NCI-H2171 treated with DMSO at 0.1 percent for 48 hours (cell line): ENCODE measurements around the gene CLMN.
"Not testable (repeated sequence)": the region's sequence is repeated elsewhere in the genome, so short reads cannot be mapped to it uniquely, and the experiment has no call there.

ENCODE experiments used
- DNase-seq: peaks from one replicate; lab custom pipeline; 2025; lab: John Stamatoyannopoulos, UW

Gene CLMN

DNA sequence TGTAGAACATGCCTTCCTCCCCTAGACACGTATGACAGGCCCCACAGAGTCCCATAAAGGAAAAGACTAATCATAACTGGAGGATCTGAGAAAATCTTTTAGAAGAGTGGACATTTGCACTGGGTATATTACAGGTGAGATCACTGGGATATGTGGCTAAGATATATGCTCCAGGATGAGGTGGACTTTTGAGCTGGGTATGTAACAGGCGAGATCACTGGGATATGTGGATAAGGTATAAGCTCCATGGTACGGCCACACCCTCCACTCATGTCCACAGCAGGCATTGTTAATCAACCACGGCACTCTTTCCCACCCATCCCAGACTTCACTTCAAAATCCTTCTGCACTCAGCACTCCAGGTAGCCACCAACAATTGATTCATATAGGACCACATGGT lies 34.1 kb downstream of the CLMN start:
- DNase-seq, result no peak

DNA sequence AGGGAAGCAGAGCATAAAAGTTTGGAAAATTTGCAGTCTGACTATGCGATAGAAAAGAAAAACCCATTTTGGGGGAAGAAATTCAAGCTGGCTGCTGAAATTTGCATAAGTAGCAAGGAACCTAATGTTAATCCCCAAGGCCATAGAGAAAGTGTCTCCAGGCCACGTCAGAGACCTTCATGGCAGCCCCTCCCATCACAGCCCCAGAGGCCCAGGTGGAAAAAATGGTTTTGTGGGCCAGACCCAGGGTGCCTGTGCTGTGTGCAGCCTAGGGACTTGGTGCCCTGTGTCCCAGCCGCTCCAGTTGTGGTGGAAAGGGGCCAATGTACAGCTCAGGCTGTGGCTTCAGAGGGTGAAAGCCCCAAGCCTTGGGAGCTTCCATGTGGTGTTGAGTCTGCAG lies 35.9 kb downstream of the CLMN start:
- DNase-seq, result not testable (repeated sequence)

DNA sequence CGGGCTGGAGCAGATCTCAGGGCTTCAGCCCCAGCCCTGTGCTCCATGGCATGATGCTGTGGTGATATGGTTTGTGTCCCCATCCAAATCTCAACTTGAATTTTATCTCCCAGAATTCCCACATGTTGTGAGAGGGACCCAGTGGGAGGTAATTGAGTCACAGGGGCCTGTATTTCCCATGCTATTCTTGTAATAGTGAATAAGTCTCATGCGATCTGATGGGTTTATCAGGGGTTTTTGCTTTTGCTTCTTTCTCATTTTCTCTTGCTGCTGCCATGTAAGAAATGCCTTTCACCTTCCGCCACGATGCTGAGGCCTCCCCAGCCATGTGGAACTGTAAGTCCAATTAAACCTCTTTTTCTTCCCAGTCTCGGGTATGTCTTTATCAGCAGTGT lies 36.7 kb downstream of the CLMN start:
- not testable (repeated sequence) for DNase-seq

DNA sequence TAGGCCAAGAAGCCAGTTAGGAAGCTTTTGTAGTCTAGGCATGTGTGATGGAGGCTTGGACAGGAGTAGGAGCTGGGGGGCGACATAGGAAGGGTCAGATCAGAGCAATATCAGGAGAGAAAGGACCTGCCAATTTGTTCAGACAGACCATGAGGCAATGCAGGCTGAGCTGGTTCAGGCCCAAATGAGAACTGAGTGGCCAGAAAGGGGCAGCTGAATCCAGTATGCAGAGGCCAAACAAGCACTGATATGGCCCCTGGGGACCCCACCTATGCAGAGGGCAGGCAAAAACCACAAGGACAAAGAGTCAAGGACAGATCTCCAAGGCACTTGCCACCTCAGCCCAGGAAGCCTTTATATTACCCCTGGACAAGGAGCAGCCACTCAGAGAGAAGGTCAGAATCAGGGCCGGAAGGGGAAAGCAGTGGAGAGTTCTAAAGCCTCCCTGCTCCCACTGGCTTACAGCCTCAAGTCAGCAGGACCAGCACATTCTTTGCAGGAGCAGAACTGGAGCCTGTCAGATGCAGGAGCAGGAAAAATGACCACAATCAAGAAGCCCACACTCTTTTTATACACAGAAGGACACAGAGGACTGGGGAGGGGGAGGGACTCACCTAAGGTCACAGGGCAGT lies 37.2 kb downstream of the CLMN start:
- DNase-seq, result no peak

DNA sequence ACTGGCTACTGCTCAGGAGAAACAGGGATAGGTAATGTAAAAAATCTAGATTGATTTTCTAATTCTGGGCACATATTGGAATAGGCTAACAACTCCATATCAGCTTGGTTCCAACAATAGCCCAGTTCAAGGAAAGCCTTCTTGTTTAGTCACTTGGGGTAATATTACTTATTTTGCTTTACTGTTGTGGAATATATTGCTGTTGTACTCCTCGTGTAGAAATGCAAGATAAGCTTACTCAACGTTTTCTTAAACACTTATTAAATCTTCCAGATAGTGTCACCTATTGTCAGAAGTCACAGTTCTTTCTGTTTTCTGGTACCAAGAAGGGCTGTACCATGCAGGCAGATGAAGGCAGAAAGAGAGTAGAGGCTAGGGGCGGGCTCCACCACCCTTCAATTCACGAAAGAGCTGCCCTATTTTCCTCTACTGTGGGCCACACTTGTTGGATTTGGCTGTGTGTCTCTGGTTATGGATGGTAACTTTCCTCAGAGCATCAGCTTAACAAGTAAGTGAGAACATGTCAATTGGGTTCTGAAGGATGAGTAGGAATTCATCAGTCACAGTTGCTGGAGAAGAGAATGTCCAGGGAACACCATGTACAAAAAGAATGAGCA lies 38.0 kb downstream of the CLMN start:
- no peak for DNase-seq

DNA sequence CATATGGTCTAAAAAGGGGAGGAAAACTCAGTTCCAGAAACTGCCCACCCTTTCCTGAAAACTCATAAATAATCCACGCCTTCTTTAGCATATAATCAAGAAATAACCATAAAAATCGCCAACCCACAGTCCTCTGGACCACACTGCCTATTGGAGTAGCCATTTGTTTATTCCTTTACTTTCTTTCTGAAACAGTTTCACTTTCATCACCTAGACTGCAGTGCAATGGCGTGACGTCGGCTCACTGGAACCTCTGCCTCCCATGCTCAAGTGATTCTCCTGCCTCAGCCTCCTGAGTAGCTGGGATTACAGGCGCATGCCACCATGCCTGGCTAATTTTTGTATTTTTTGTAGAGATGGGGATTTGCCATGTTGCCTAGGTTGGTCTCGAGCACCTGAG lies 44.2 kb downstream of the CLMN start:
- no peak for DNase-seq

DNA sequence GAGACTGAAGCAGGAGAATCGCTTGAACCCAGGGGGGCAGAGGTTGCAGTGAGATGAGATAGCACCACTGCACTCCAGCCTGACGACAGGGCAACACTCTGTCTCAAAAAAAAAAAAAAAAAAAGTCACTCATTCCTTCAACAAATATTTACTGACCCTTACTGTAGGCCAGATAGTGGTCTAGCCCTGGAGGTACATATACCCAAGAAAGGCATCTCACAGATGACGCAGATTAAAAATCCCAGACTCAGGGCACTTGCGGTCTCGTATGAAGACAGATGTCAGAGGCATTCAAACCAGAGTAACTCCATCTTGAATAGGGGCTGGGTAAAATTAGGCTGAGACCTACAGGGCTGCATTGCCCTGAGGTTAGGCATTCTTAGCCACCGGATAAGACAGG lies 44.8 kb downstream of the CLMN start:
- no peak for DNase-seq

DNA sequence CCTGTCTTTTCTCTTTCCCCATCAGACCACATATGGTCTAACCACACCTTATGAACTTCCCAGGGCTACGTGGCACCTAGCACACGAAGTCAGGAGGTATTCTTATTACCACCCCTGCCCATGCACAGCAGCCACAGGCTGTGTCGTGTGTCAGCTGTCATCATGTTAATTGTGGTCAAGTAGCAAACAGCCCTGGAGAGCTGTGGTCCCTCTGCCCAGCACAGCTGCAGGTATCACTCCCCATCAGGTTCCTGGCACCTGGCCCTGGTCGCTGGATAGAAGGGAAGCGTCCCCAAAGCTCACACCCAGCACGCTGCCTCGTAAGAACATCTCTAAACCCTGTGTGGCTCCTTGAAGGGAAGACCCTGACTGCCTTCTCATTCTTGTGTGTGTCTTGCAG lies 45.4 kb downstream of the CLMN start:
- DNase-seq, result no peak

DNA sequence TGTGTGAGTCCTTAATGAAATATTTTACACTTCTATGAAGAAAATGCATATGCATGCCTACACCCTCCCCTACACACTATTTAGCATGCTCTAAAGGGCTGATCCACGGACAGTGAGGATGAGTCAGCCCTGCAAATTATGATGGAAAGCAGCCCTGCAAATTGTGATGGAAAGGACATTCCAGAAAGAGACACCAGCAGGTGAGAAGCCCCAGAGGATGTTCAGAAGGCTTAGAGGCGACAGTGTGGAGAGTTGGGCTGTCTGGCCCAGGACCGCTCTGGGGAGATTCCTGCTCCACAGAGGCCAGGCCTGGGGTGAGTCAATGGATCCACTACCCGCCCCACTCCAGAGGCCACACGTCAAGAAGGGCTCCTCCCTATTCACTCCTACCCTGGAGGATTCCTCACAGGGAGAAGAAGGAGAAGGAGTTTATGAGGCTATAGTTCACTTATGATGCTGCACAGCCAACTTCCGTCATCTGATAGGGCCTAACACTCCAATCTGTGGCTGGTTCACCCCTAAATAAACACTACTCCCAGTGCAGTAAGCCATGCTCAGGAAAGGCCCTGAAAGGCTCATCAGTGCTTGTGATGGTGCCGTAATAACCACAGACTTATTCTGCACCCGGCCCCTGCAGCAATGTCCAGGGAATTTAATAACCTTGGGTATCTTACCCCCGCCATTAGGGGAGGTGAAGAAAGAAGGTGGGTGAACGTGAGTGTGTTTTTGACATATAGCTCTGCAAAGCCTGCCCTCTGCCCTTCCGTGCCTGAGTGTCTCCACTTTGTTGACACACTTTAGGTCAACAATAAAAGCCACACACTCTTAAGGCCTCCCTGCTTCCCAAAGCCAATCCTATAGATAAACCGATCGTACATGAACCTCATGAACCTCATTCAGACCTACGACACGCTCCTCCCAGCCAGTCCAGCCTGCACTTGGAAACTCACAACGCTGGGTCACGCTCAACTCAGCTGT lies 46.4 kb downstream of the CLMN start:
- no peak for DNase-seq

DNA sequence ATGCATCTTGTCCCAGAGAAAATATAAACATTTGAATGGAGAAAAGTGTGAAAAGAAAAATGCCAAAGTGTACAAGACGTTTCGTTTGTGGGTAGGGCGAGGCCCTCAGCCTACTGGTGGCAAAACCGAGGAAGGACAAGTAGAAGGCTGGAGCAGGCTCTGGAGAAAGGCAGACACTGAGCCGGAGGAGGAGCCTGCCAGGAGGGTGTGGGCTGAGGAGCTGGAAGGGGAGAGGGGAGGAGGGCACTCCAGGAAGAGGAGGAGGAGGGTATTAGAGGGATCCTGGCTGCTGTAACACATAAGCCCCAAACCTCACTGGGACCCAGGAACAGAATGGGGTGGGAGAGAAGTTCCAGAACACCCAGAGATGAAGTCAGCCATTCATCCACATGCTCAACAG lies 47.7 kb downstream of the CLMN start:
- no peak for DNase-seq

DNA sequence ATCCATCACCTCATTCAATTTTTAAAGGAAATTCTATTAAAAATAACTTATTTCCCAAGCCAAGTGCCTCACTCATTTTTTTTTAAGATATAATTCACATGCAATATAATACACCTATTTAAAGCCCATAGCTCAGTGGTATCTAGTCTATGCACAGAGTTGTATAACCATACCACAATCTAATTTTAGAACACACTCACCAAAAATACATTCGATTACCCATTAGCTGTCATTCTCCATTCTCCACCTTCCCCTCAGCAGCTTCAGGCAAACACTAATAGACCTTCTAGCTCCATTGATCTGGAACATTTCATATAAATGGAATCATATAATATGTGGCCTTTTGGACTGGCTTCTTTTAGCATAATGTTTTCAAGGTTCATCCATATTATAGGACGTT lies 49.5 kb downstream of the CLMN start:
- no peak for DNase-seq

DNA sequence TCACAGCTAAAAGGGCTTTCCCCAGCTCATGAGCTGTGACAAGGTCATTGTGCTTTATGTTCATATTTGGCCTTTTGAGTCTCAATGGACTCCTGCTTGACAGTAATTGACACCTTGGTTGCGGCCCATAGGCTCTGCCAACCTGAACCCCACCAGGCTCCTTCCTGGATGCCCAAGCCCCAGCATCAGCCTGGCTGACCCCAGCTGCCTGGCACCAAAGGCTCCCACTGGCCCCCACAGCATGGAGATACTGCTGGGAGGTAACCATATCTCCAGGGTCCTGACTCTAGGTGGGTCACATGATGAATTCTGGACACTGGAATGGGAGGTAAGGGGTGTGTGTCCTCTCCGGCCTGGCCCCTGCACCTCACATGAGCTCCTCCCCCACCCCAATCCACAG lies 50.2 kb downstream of the CLMN start:
- no peak for DNase-seq

DNA sequence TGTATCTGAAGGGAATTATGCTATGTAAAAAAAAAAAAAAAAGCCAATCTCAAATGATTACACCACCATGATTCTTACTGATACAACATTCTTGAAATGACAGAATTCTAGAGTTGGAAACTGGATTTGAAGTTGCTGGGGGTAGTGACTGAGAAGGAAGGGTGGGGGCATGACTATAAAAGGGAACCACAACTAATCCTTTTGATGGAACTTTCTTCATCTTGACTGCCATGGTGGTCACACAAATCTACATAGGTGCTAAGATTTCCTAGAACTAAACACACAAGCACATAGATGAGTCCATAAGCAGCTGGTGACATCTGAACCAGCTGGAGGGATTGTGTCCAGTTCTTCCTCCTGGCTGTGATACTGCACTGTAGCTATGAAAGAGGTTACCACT lies 51.4 kb downstream of the CLMN start:
- no peak for DNase-seq

DNA sequence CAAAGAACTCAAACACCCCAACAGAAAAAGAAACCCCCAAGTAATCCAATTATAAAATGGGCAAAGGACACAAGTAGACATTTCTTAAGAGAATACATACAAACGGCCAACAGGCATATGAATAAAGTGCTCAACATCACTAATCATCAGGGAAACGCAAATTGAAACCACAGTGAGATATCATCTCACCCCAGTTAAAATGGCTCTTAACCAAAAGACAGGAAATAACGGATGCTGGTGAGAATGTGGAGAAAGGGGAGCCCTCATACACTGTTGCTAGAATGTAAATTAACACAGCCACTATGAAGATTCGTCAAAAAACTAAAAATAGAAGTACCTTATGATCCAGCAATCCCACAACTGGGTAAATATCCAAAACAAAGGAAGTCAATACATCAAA lies 52.4 kb downstream of the CLMN start:
- no peak for DNase-seq

DNA sequence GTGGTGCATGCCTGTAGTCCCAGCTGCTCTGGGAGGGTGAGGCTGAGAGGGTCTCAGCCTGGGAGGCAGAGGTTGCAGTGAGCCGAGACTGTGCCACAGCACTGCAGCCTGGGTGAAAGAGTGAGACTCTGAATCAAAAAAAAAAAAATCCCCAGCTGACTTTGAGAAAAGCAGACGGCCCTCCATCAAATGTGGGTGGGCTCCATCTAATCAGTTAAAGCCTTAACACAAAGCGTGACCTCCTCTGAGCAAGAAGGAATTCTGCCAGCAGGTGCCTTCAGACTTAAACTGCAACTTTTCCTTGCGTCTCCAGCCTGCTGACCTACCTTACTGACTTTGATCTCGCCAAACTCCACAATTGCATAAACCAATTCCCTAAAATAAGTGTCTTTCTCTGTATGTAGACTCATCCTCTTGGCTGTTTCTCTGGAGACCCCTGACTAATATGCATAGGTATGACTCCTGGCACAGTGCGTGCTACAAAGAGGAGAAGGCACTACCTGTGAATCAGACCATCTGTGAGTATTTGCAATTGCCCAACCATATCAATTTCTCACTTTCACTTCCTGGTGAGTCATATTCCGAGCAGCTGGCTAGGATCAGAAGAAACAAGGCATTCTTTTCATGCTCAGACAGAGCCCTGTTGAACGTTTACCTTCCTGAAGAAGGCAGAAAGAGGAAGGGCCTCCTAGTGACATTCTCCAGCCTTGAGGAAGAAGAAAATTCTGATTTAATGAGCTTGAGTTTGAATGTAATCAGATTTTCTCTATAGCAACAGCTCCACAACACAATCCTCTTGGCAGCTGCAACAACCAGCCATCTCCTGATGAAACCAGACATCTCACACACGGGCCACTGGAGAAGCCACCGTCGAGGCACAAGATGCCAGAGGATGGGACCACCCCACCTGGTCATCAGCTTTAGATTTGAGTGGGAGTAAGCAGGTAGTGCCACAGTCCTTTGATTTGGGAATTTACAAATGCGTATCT lies 54.3 kb downstream of the CLMN start:
- peak; percentile 97 for DNase-seq

DNA sequence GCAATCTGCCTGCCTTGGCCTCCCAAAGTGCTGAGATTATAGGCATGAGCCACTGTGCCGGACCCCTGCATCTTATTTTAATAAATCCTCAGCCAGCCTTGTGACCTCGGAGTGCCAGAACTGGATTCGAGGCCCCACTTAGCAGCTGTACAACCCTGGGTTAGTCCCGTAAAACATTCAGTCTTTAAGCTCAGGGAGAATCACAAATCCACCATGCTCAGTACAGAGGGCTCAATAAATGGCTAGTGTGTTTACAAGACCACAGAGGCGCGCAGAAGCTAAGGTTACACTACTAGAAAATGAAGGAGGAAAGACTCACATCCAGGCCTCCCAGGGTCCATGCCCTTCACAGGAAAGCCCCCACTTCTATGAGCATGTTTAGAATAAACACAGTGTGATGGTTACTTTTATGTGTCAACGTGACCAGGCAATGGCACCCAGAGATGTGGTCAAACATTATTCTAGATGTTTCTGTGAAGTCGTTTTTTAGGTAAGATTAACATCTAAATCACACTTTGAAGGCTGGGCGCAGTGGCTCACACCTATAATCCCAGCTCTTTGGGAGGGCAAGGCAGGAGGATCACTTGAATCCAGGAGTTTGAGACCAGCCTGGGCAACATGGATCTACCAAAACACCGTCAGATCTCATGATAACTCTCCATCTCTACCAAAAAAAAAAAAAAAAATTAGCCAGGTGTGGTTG lies 55.3 kb downstream of the CLMN start:
- DNase-seq, result no peak

DNA sequence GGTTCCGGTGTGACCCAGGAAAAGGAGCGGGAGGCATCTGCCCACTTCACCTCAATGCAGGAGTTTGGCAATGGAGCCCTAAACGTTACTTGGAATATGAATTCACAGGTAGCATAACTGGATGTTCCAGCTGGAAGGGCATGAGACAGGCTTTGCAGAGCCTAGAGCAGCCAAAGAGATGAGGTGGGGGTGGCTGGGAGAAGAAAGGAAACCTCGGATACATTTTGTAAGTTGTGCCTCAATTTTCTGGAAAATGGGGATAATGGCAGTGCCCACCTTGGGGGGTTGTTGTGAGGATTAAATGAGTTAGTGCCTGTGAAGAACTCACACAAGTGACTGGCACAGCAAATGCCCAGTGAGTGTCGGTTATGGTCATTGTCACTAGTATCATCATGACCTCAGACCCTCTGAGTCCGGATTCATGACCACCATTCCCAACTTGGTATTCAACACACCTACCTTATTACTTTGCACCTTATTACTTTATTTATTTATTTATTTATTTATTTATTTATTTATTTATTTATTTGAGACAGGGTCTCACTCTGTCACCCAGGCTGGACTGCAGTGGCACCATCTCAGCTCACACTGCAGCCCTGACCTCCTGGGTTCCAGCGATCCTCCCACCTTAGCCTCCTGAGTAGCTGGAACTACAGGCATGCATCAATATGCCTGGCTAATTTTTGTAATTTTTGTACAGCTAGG lies 56.0 kb downstream of the CLMN start:
- DNase-seq, result no peak

DNA sequence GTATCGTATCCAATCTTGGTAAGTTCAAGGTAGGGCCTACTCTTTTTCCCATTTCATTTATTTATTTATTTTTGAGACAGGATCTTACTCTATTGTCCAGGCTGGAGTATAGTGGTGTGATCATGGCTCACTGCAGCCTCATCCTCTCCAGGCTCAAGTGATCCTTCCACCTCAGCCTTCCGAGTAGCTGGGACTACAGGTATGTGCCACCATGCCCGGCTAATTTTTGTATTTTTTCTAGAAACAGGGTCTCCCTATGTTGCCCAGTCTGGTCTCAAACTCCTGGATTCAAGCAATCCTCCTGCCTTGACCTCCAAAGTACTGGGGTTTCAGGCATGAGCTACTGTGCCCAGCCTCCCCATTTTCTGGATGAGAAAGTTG lies 57.2 kb downstream of the CLMN start:
- no peak for DNase-seq

DNA sequence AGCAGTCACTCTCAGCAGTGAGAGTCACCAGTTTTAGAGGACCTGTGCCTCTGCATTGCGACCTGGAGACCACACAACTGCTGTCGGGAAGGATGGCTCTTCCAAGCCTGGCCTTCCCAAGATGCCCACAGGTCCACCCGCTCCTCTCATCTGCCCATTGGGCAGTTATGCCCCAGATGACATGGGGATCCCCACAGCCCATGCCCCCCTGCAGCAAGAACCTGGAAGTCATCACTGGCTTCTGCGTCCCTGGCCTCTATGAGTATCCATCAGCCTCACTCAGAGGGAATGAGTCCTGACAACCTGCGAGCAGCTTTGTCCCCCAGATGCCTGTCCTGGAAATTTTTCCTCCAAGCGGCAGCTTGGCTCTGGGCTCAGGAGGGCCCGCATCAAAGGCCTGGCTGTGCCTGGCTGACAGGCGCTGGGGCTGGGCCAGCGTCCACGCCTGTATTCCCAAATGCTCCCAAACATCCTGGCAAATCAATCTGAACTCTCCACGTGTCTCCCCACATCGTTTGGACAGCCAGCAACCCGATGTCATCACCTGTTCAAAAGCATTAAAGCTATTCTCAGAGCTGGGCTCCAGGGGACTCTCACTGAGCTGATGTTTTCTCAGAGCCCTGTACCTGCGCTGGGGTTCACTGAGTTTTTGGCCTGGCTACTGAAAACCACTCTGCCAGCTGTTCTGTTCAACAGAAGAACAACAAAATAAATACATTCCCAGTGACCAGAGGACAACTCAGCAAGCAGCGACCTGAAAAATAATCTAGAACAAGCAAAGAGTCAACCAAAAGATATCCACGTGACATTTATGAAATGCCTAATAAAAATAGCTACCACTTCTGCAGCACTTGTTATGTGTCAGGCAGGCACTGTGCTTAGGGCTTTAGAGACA lies 57.8 kb downstream of the CLMN start:
- DNase-seq, result no peak
